ENCODE data around the gene TBCK. TPM values are rescaled to one million over a fixed set of nuclear protein-coding genes. Genes with fewer than 3 reads are reported as not detected.

The TBCK gene
- total RNA-seq, 4 donors from 2014 or later, result 46.5 to 55.3 (median 51.4) TPM

DNA sequence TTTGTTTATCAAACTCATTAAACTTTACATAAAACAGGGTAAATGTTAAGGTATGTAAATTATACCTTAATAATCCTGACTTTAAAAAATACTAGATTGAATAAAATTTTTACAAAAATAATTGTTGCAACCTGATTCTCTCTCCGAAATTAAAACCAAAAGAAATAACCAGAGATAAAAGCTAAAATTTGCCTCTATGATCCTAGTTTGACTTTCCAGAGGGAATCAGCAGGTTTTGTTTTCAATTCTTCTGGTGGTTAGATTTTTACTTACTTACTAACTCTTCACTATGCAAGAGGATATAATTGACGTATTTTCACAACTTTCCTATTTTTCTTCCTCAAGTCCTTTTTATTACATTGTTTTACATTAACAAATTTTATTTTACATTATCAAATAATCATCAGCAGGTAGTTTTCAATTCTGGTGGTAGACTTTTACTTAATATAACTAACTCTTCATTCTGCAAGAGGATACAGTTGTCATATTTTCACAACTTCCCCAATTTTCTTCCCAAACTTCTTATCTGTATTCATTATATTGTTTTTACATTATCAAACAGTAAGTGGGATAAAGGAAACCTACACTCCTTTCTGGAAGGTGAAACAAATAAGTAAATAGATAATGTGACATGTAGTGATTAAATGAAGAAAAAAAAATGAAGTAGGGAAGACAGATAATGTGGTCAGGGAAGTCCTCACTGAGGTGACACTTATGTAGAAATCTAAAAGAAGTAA, 52.2 kb downstream of the TBCK start:
- 95 to 96% methylated on average over 2 of the region's 2 CpGs for whole genome bisulfite sequencing, 2 donors
- Histone ChIP-seq H3K36me3 (no peaks in the 10 kb centered on the region), H3K9me3 (no peaks in the 10 kb centered on the region), H3K27ac (no peak overlapping the region), H3K27me3 (no peaks in the 10 kb centered on the region), H3K4me1 (peaks cover 0 to 2% (median 0%) of the 10 kb centered on the region in 4 donors), H3K4me3 (no peak overlapping the region)
- no peak for DNase-seq (ENCODE audit: low spot score in 2 of 2)
- TF ChIP-seq POLR2A (IDR thresholded peaks at IDR 0.05) (no peak), EP300 (IDR thresholded peaks at IDR 0.05) (no peak)
- TF ChIP-seq, protein P1, sequence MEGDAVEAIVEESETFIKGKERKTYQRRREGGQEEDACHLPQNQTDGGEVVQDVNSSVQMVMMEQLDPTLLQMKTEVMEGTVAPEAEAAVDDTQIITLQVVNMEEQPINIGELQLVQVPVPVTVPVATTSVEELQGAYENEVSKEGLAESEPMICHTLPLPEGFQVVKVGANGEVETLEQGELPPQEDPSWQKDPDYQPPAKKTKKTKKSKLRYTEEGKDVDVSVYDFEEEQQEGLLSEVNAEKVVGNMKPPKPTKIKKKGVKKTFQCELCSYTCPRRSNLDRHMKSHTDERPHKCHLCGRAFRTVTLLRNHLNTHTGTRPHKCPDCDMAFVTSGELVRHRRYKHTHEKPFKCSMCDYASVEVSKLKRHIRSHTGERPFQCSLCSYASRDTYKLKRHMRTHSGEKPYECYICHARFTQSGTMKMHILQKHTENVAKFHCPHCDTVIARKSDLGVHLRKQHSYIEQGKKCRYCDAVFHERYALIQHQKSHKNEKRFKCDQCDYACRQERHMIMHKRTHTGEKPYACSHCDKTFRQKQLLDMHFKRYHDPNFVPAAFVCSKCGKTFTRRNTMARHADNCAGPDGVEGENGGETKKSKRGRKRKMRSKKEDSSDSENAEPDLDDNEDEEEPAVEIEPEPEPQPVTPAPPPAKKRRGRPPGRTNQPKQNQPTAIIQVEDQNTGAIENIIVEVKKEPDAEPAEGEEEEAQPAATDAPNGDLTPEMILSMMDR (IDR thresholded peaks at IDR 0.05), result no peak

DNA sequence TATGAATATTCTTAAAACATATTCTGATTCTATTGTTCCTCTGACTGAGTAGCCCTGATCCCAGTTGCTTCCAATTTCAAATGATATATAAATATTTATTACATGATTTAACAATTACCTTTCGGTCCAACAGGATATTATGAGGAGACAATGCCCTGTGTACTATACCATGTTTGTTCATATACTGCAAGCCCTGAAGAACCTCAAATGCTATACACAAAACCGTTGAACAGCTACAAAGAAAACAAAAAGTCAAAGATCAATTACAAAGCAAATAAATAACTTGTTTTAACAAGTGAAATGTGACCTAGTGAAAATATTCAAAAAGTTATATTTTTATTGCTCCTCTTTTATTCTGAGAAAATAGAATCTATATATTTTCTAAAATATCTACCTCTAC, 54.0 kb downstream of the TBCK start:
- no peaks in the 10 kb centered on the region for H3K9me3 ChIP-seq
- no peaks in the 10 kb centered on the region for H3K27me3 ChIP-seq
- 73 to 80% methylated on average over 2 of the region's 2 CpGs for WGBS, 2 donors
- DNase-seq (ENCODE audit: low spot score in 2 of 2), result no peak
- no peak overlapping the region for H3K27ac ChIP-seq
- H3K4me3 ChIP-seq, result no peak overlapping the region
- TF ChIP-seq POLR2A (IDR thresholded peaks at IDR 0.05) (no peak), EP300 (IDR thresholded peaks at IDR 0.05) (no peak)
- TF ChIP-seq, protein P1 (IDR thresholded peaks at IDR 0.05), result no peak
- H3K4me1 ChIP-seq, result peaks cover 0 to 2% (median 0%) of the 10 kb centered on the region in 4 donors
- H3K36me3 ChIP-seq, result no peaks in the 10 kb centered on the region

DNA sequence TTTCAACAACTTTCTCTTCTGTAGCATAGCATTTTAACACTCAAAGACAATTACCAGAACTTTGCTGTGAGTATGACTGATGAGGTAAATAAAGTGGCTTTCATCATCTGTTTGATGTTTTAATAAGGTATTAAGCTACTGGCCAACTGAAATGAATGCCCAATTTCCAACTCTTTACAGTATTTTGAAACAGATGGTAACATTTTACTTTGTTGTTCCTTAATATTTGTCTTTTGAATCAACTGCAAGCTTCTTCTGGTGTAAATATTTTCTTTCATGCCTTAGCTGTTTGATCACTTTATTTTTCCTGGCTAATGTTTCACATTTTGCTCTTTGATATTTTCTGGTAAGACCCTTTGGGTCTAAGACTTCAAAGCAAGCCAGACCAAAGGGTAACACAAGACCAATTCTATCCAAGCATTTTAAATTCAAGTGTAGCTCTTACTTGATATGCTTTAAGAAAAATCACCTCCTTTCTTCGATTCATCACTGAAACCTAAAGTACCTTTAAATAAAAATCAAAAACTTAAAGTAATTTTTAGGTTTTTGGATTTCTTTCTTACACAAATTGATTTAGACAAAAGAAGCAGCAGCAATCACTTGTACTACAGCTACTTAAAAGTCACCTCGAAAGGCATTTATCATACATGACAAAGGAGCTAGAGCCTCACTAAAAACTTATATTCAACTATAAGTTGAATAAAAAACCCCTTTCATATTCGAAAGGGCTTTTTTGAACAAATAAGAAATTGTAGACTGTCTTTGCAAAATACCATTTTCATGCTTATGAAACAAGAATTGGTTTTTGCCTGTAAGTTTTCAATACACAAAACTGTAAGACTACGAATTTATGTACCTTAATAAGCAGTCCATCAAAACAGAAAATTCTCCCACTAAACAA, 57.6 kb downstream of the TBCK start:
- Histone ChIP-seq H3K4me1 (no peaks in the 10 kb centered on the region), H3K36me3 (peaks cover 0 to 24% (median 9%) of the 10 kb centered on the region in 3 donors), H3K27ac (no peak overlapping the region), H3K4me3 (no peak overlapping the region), H3K9me3 (no peaks in the 10 kb centered on the region), H3K27me3 (no peaks in the 10 kb centered on the region)
- WGBS, 2 donors, result 77 to 83% methylated on average over 4 of the region's 4 CpGs
- TF ChIP-seq EP300 (IDR thresholded peaks at IDR 0.05), result no peak
- TF ChIP-seq, protein P1 (IDR thresholded peaks at IDR 0.05), result no peak
- no peak for TF ChIP-seq POLR2A (IDR thresholded peaks at IDR 0.05)
- no peak for DNase-seq (ENCODE audit: low spot score in 2 of 2)

DNA sequence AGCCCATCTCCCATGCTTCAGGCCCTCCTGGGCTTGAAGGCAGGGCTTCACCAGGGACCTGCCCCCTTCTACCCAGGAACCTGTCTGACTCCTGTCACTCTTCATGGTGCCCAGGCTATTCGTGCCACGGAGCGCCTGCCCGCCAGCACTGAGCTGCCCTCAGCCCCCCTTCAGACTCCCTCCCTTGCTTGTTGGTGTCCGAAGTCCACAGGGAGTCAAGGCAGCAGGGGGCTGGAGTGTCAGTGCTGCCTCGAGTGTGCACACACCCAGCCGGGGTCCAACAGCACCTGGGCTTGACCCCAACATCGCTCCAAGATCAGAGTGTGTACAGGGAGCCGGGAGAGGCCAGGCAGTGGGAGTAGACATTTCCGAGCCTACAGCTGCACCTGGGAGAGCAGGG, 59.8 kb downstream of the TBCK start:
- WGBS, 2 donors, result 98 to 100% methylated on average over 5 to 8 of the region's 10 CpGs
- H3K4me3 ChIP-seq, result no peak overlapping the region
- no peak for DNase-seq (ENCODE audit: low spot score in 2 of 2)

More for the DNA sequence above, 59.8 kb downstream of the TBCK start:
- H3K27me3 ChIP-seq, result no peaks in the 10 kb centered on the region
- H3K36me3 ChIP-seq, result peaks cover 0 to 27% (median 9%) of the 10 kb centered on the region in 3 donors
- H3K9me3 ChIP-seq, result no peaks in the 10 kb centered on the region
- H3K27ac ChIP-seq, result no peak overlapping the region
- H3K4me1 ChIP-seq, result no peaks in the 10 kb centered on the region
- TF ChIP-seq POLR2A (IDR thresholded peaks at IDR 0.05) (no peak), EP300 (IDR thresholded peaks at IDR 0.05) (no peak)
- TF ChIP-seq, protein P1 (IDR thresholded peaks at IDR 0.05), result no peak
